HEK293 (cell line): Measurements from ENCODE around the gene HSD17B1.

ENCODE experiments used
- CTCF ChIP-seq: fragments of 450-650 bp; formaldehyde crosslinking; IDR thresholded peaks from 2 replicates; pipeline ENCODE4 v1.5.1; 2016; ENCODE audit warnings: missing biosample characterization, missing genetic modification characterization
- MEIS1 ChIP-seq: sonication (generic); formaldehyde crosslinking; IDR thresholded peaks from 2 replicates; pipeline ENCODE4 v1.8.1; 2022; ENCODE audit warnings: missing genetic modification reagents, mild to moderate bottlenecking, borderline replicate concordance
- PRDM10 ChIP-seq: fragments of 450-650 bp; formaldehyde crosslinking; IDR thresholded peaks from 2 replicates; pipeline ENCODE4 v1.5.1; 2016; ENCODE audit warnings: missing biosample characterization, missing genetic modification characterization
- SALL2 ChIP-seq: fragments of 450-650 bp; formaldehyde crosslinking; IDR thresholded peaks from 2 replicates; pipeline ENCODE4 v1.5.0; 2017; ENCODE audit warnings: missing biosample characterization, mild to moderate bottlenecking, missing genetic modification characterization, borderline replicate concordance
- SCRT2 ChIP-seq: fragments of 450-650 bp; formaldehyde crosslinking; IDR thresholded peaks from 2 replicates; pipeline ENCODE4 v1.5.1; 2016; ENCODE audit warnings: missing biosample characterization, missing genetic modification characterization
- SETDB1 ChIP-seq: IDR thresholded peaks from one replicate; pipeline ENCODE4 v1.6.1; 2017; ENCODE audit warnings: mild to moderate bottlenecking, low read length, moderate library complexity, mixed read lengths; ENCODE audit not compliant: insufficient read length
- SP2 ChIP-seq: fragments of 450-650 bp; formaldehyde crosslinking; IDR thresholded peaks from 2 replicates; pipeline ENCODE4 v1.5.1; 2016; ENCODE audit warnings: missing biosample characterization, missing genetic modification characterization
- WT1 ChIP-seq: fragments of 450-650 bp; formaldehyde crosslinking; IDR thresholded peaks from 2 replicates; pipeline ENCODE4 v1.5.1; 2016; ENCODE audit warnings: missing biosample characterization, missing genetic modification characterization
- ZNF138 ChIP-seq: fragments of 450-650 bp; formaldehyde crosslinking; IDR thresholded peaks from 2 replicates; pipeline ENCODE4 v1.5.1; 2016; ENCODE audit warnings: missing biosample characterization, missing genetic modification characterization, borderline replicate concordance
- ZNF560 ChIP-seq: fragments of 450-650 bp; formaldehyde crosslinking; IDR thresholded peaks from 2 replicates; pipeline ENCODE4 v1.5.1; 2017; ENCODE audit warnings: missing biosample characterization, missing genetic modification characterization, borderline replicate concordance
- ZNF792 ChIP-seq: fragments of 450-650 bp; formaldehyde crosslinking; IDR thresholded peaks from 2 replicates; pipeline ENCODE4 v1.5.1; 2016; ENCODE audit warnings: missing biosample characterization, missing genetic modification characterization
- ZNF830 ChIP-seq: fragments of 450-650 bp; IDR thresholded peaks from 2 replicates; pipeline ENCODE4 v1.5.0; 2018; ENCODE audit warnings: missing biosample characterization, missing genetic modification characterization, low read depth, mild to moderate bottlenecking, moderate library complexity
- TF ChIP-seq, protein P1 (sequence below): fragments of 450-650 bp; formaldehyde crosslinking; IDR thresholded peaks from 2 replicates; pipeline ENCODE4 v1.5.1; 2016; ENCODE audit warnings: missing biosample characterization, missing genetic modification characterization, borderline replicate concordance
- TF ChIP-seq, protein P2 (sequence below): fragments of 450-650 bp; IDR thresholded peaks from 2 replicates; pipeline ENCODE4 v1.5.1; 2018; ENCODE audit warnings: missing biosample characterization, mild to moderate bottlenecking, missing genetic modification characterization

DNA sequence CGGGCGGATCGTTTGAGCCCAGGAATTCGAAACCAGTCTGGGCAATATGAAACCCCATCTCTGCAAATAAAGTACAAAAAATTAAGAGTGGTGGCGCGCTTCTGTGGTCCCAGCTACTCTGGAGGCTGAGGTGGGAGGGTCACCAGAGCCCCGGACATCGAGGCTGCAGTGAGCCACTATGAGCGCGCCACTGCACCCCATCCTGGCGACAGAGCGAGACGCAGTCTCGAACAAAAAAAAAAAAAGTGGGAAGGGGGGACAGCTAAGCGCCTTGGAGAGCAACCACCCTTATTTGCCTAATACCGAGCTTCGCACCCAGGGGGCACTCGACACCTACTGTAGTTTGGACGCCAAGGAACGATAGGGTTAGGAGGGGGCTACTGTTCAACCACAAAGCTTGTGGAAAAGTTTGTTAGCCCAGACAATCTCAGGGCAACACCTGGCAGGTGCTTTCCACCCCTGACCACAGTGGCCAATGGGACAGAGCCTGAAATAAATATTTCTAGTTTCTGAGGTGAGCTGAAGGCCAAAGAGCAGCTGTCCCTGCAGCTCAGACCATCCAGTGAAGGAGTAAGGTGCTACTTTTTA, 25.7 kb downstream of the HSD17B1 start:
- peak; percentile 87 for TF ChIP-seq CTCF
- no peak for TF ChIP-seq SCRT2 (tag by site-specific recombination)
- TF ChIP-seq MEIS1 (CRISPR knock-in tag) = no peak
- TF ChIP-seq ZNF792 = no peak
- TF ChIP-seq, protein P1, sequence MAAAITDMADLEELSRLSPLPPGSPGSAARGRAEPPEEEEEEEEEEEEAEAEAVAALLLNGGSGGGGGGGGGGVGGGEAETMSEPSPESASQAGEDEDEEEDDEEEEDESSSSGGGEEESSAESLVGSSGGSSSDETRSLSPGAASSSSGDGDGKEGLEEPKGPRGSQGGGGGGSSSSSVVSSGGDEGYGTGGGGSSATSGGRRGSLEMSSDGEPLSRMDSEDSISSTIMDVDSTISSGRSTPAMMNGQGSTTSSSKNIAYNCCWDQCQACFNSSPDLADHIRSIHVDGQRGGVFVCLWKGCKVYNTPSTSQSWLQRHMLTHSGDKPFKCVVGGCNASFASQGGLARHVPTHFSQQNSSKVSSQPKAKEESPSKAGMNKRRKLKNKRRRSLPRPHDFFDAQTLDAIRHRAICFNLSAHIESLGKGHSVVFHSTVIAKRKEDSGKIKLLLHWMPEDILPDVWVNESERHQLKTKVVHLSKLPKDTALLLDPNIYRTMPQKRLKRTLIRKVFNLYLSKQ (tag by site-specific recombination) = no peak
- TF ChIP-seq SALL2 = no peak
- TF ChIP-seq, protein P2, sequence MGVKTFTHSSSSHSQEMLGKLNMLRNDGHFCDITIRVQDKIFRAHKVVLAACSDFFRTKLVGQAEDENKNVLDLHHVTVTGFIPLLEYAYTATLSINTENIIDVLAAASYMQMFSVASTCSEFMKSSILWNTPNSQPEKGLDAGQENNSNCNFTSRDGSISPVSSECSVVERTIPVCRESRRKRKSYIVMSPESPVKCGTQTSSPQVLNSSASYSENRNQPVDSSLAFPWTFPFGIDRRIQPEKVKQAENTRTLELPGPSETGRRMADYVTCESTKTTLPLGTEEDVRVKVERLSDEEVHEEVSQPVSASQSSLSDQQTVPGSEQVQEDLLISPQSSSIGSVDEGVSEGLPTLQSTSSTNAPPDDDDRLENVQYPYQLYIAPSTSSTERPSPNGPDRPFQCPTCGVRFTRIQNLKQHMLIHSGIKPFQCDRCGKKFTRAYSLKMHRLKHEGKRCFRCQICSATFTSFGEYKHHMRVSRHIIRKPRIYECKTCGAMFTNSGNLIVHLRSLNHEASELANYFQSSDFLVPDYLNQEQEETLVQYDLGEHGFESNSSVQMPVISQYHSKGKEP (tag by site-specific recombination) = no peak
- no peak for TF ChIP-seq SETDB1
- no peak for TF ChIP-seq WT1 (tag by site-specific recombination)
- TF ChIP-seq PRDM10 (tag by site-specific recombination) = peak; percentile 67
- no peak for TF ChIP-seq ZNF138 (tag by site-specific recombination)
- no peak for TF ChIP-seq ZNF830 (tag by site-specific recombination)
- TF ChIP-seq SP2 (tag by site-specific recombination) = no peak; the same call in 1 of the 2 replicates
- no peak for TF ChIP-seq ZNF560 (tag by site-specific recombination)
